Astrocyte (in vitro differentiated cells and primary cell): ENCODE results near the gene GGCT. TPM values are rescaled to one million over a fixed set of nuclear protein-coding genes. Genes with fewer than 3 reads are reported as not detected.
A peak's percentile ranks its signal among the peaks of the same experiment; 100 is the strongest.

Experiments used
- DNase-seq: peaks from one replicate; pipeline ENCODE4 v3.0.0-alpha.2; 2010; ENCODE audit warnings: low read depth
- FAIRE-seq: peaks from 2 replicates; lab custom pipeline; 2011; peaks lifted over from hg19 to GRCh38; lab: Jason Lieb, UNC
- H2AFZ ChIP-seq: 2 replicates; pipeline ENCODE4 v1.6.0; 2012; ENCODE audit warnings: low read depth, low read length, inconsistent platforms
- H3K27ac ChIP-seq: 2 replicates; pipeline ENCODE4 v1.5.1; 2011; ENCODE audit warnings: low read depth, low read length, inconsistent platforms
- H3K27me3 ChIP-seq: 2 replicates; pipeline ENCODE4 v1.6.0; 2011; ENCODE audit warnings: low read length, inconsistent platforms; ENCODE audit not compliant: insufficient read depth
- H3K36me3 ChIP-seq: 2 replicates; pipeline ENCODE4 v1.5.1; 2011; ENCODE audit warnings: low read length, inconsistent platforms; ENCODE audit not compliant: insufficient read depth
- H3K4me1 ChIP-seq: 2 replicates; pipeline ENCODE4 v1.5.1; 2011; ENCODE audit warnings: low read length, inconsistent platforms; ENCODE audit not compliant: insufficient read depth
- H3K4me2 ChIP-seq: 2 replicates; pipeline ENCODE4 v1.6.0; 2012; ENCODE audit warnings: low read length, inconsistent platforms
- H3K4me3 ChIP-seq: 2 replicates; pipeline ENCODE4 v1.5.1; 2011; ENCODE audit warnings: low read depth, mild to moderate bottlenecking, low read length, inconsistent platforms; ENCODE audit not compliant: insufficient read depth
- H3K79me2 ChIP-seq: 2 replicates; pipeline ENCODE4 v1.6.0; 2012; ENCODE audit warnings: mild to moderate bottlenecking, low read length, inconsistent platforms; ENCODE audit not compliant: insufficient read depth
- H3K9ac ChIP-seq: 2 replicates; pipeline ENCODE4 v1.6.0; 2012; ENCODE audit warnings: mild to moderate bottlenecking, low read length, inconsistent platforms
- H3K9me3 ChIP-seq: 2 replicates; pipeline ENCODE4 v1.5.1; 2012; ENCODE audit warnings: low read depth, mild to moderate bottlenecking, low read length, inconsistent platforms; ENCODE audit not compliant: insufficient read depth
- H4K20me1 ChIP-seq: 2 replicates; pipeline ENCODE4 v1.6.0; 2012; ENCODE audit warnings: low read length, inconsistent platforms; ENCODE audit not compliant: insufficient read depth
- H3K27ac Mint-ChIP-seq: one replicate; pipeline ENCODE4 v1.8.0; 2021; ENCODE audit warnings: mild to moderate bottlenecking, mixed read lengths; ENCODE audit not compliant: unreplicated experiment
- H3K27me3 Mint-ChIP-seq: one replicate; pipeline ENCODE4 v1.8.0; 2021; ENCODE audit warnings: low read depth, mixed read lengths; ENCODE audit not compliant: unreplicated experiment
- H3K36me3 Mint-ChIP-seq: one replicate; pipeline ENCODE4 v1.8.0; 2021; ENCODE audit warnings: low read depth, mixed read lengths; ENCODE audit not compliant: unreplicated experiment
- H3K4me1 Mint-ChIP-seq: one replicate; pipeline ENCODE4 v1.8.0; 2021; ENCODE audit warnings: low read depth, mixed read lengths; ENCODE audit not compliant: unreplicated experiment
- H3K4me3 Mint-ChIP-seq: one replicate; pipeline ENCODE4 v1.8.0; 2021; ENCODE audit warnings: mild to moderate bottlenecking, moderate library complexity, mixed read lengths; ENCODE audit not compliant: unreplicated experiment
- H3K9me3 Mint-ChIP-seq: one replicate; pipeline ENCODE4 v1.8.0; 2021; ENCODE audit warnings: mild to moderate bottlenecking, mixed read lengths; ENCODE audit not compliant: unreplicated experiment
- CTCF ChIP-seq: IDR thresholded peaks from 2 replicates; pipeline ENCODE4 v1.5.1; 2011; ENCODE audit warnings: low read depth, mild to moderate bottlenecking, inconsistent platforms, low read length, moderate library complexity; ENCODE audit not compliant: insufficient read depth
- EZH2 ChIP-seq: IDR thresholded peaks from 2 replicates; pipeline ENCODE4 v1.6.1; 2012; ENCODE audit warnings: mild to moderate bottlenecking, low read length, inconsistent platforms; ENCODE audit not compliant: insufficient read depth
- total RNA-seq: library from RNA; stranded (reverse); gene quantifications from 2 replicates; pipeline ENCODE4 v1.2.1, GENCODE V29; 2021

Gene GGCT
- total RNA-seq, 1 donor from 2014 or later = 29.6 TPM

GRCh38 chr7:30548845-30549244 lies 44.2 kb upstream of the GGCT start:
- TF ChIP-seq EZH2 = no peak
- peak; percentile 91 for TF ChIP-seq CTCF
- H3K9ac ChIP-seq = no peak overlapping the region
- H3K4me1 ChIP-seq = peaks cover 14% of the 10 kb centered on the region
- H3K4me2 ChIP-seq = no peak overlapping the region
- no peaks in the 10 kb centered on the region for H3K9me3 Mint-ChIP-seq
- no peaks in the 10 kb centered on the region for H3K27me3 ChIP-seq
- H3K36me3 Mint-ChIP-seq = peaks cover 22% of the 10 kb centered on the region
- no peaks in the 10 kb centered on the region for H3K9me3 ChIP-seq
- FAIRE-seq = peak; percentile 17
- H3K4me1 Mint-ChIP-seq = peaks cover 15% of the 10 kb centered on the region
- peak overlapping the region; percentile 30 for H3K27ac Mint-ChIP-seq
- H3K27me3 Mint-ChIP-seq = no peaks in the 10 kb centered on the region
- H3K4me3 Mint-ChIP-seq = no peak overlapping the region
- no peak overlapping the region for H3K4me3 ChIP-seq
- H3K36me3 ChIP-seq = no peaks in the 10 kb centered on the region
- peak overlapping the region; percentile 26 for H2AFZ ChIP-seq
- no peaks in the 10 kb centered on the region for H4K20me1 ChIP-seq
- peak; percentile 53 for DNase-seq
- no peak overlapping the region for H3K27ac ChIP-seq
- H3K79me2 ChIP-seq = no peaks in the 10 kb centered on the region

- no peak overlapping the region for H3K4me3 ChIP-seq
- no peaks in the 10 kb centered on the region for H3K79me2 ChIP-seq
- Mint-ChIP-seq H3K27me3 (no peaks in the 10 kb centered on the region), H3K9me3 (no peaks in the 10 kb centered on the region), H3K27ac (no peak overlapping the region), H3K4me1 (peaks cover 12% of the 10 kb centered on the region), H3K36me3 (peaks cover 17% of the 10 kb centered on the region), H3K4me3 (no peak overlapping the region)
- no peak overlapping the region for H3K27ac ChIP-seq
- no peaks in the 10 kb centered on the region for H3K27me3 ChIP-seq
- no peaks in the 10 kb centered on the region for H3K36me3 ChIP-seq
- FAIRE-seq = no peak
- no peak overlapping the region for H3K9ac ChIP-seq
- H2AFZ ChIP-seq = no peak overlapping the region
- TF ChIP-seq CTCF (no peak), EZH2 (no peak)
- H3K4me2 ChIP-seq = no peak overlapping the region
- H3K4me1 ChIP-seq = peaks cover 11% of the 10 kb centered on the region
- no peak for DNase-seq
- no peaks in the 10 kb centered on the region for H3K9me3 ChIP-seq
- no peaks in the 10 kb centered on the region for H4K20me1 ChIP-seq
Observed at GRCh38 chr7:30546596-30546995, 42.0 kb upstream of the GGCT start.

- Histone ChIP-seq H3K27me3 (no peaks in the 10 kb centered on the region), H3K27ac (no peak overlapping the region), H3K4me1 (peaks cover 6% of the 10 kb centered on the region), H4K20me1 (no peaks in the 10 kb centered on the region), H3K79me2 (no peaks in the 10 kb centered on the region), H3K9ac (no peak overlapping the region), H3K36me3 (no peaks in the 10 kb centered on the region), H3K4me2 (no peak overlapping the region), H3K9me3 (no peaks in the 10 kb centered on the region), H3K4me3 (no peak overlapping the region), H2AFZ (no peak overlapping the region)
- DNase-seq (no peak), FAIRE-seq (no peak)
- H3K4me3 Mint-ChIP-seq = no peak overlapping the region
- H3K27ac Mint-ChIP-seq = no peak overlapping the region
- peaks cover 17% of the 10 kb centered on the region for H3K36me3 Mint-ChIP-seq
- no peaks in the 10 kb centered on the region for H3K27me3 Mint-ChIP-seq
- H3K9me3 Mint-ChIP-seq = no peaks in the 10 kb centered on the region
- peaks cover 9% of the 10 kb centered on the region for H3K4me1 Mint-ChIP-seq
- TF ChIP-seq CTCF (no peak), EZH2 (no peak)
Observed at GRCh38 chr7:30545791-30546555, 41.3 kb upstream of the GGCT start.
